ENCODE data around the gene RNF223. TPM values are rescaled to one million over a fixed set of nuclear protein-coding genes. Genes with fewer than 3 reads are reported as not detected.

RNF223 gene
- total RNA-seq, 1 experiment from 2014 or later = not detected

DNA sequence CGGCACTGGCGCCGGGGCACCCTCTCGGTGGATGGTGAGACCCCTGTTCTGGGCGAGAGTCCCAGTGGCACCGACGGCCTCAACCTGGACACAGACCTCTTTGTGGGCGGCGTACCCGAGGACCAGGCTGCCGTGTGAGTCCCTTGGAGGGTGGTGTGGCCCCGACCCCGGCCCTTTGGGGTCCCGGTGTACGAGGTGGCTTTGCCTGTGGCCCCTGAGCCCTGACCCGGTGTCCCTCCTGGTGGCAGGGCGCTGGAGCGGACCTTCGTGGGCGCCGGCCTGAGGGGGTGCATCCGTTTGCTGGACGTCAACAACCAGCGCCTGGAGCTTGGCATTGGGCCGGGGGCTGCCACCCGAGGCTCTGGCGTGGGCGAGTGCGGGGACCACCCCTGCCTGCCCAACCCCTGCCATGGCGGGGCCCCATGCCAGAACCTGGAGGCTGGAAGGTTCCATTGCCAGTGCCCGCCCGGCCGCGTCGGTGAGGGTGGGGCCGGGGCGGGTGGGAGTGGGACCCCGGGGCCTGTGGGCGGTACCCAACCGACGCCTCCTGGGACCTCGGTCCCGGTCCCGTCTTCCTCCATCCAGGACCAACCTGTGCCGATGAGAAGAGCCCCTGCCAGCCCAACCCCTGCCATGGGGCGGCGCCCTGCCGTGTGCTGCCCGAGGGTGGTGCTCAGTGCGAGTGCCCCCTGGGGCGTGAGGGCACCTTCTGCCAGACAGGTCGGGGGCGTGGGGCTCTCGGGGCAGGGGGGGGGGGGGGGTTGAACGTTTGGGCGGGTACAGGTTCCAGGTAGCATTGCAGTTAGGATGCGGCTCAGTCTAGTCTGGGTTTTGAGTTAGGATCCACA lies 24.6 kb downstream of the RNF223 start:
- Histone ChIP-seq H3K4me3 (no peak overlapping the region), H3K36me3 (peaks cover 8% of the 10 kb centered on the region; the same call in 1 of the 2 replicates)
- DNase-seq = no peak

GRCh38 chr1:1048765-1049164 lies 25.3 kb downstream of the RNF223 start:
- H3K4me3 ChIP-seq = no peak overlapping the region
- H3K36me3 ChIP-seq = peaks cover 8% of the 10 kb centered on the region; the same call in 1 of the 2 replicates
- no peaks in the 10 kb centered on the region for H3K27me3 ChIP-seq
- no peaks in the 10 kb centered on the region for H3K9me3 ChIP-seq
- DNase-seq = no peak

More for the DNA sequence above, 24.6 kb downstream of the RNF223 start:
- Histone ChIP-seq H3K9me3 (no peaks in the 10 kb centered on the region), H3K27me3 (no peaks in the 10 kb centered on the region)

- no peak for DNase-seq
- Histone ChIP-seq H3K9me3 (no peaks in the 10 kb centered on the region), H3K4me3 (no peak overlapping the region), H3K27me3 (no peaks in the 10 kb centered on the region), H3K36me3 (peaks cover 8% of the 10 kb centered on the region)
Observed at GRCh38 chr1:1047963-1048362, 26.1 kb downstream of the RNF223 start.

GRCh38 chr1:1047407-1047806 lies 26.7 kb downstream of the RNF223 start:
- no peaks in the 10 kb centered on the region for H3K9me3 ChIP-seq
- H3K27me3 ChIP-seq = no peaks in the 10 kb centered on the region
- peaks cover 8% of the 10 kb centered on the region for H3K36me3 ChIP-seq
- DNase-seq = no peak
- H3K4me3 ChIP-seq = no peak overlapping the region

GRCh38 chr1:1046767-1047166 lies 27.3 kb downstream of the RNF223 start:
- DNase-seq = no peak
- Histone ChIP-seq H3K9me3 (no peaks in the 10 kb centered on the region), H3K36me3 (peaks cover 10% of the 10 kb centered on the region), H3K27me3 (no peaks in the 10 kb centered on the region), H3K4me3 (no peak overlapping the region)

GRCh38 chr1:1046243-1046642 lies 27.9 kb downstream of the RNF223 start:
- Histone ChIP-seq H3K4me3 (no peak overlapping the region), H3K36me3 (peaks cover 5% of the 10 kb centered on the region), H3K9me3 (no peaks in the 10 kb centered on the region), H3K27me3 (no peaks in the 10 kb centered on the region)
- no peak for DNase-seq

- H3K9me3 ChIP-seq = no peaks in the 10 kb centered on the region
- no peak for DNase-seq
- no peaks in the 10 kb centered on the region for H3K27me3 ChIP-seq
- peaks cover 5% of the 10 kb centered on the region for H3K36me3 ChIP-seq
- no peak overlapping the region for H3K4me3 ChIP-seq
Observed at GRCh38 chr1:1045129-1045528, 29.0 kb downstream of the RNF223 start.

GRCh38 chr1:1044455-1045078 lies 29.5 kb downstream of the RNF223 start:
- DNase-seq = no peak
- Histone ChIP-seq H3K4me3 (no peak overlapping the region), H3K36me3 (peaks cover 5% of the 10 kb centered on the region), H3K27me3 (no peaks in the 10 kb centered on the region), H3K9me3 (no peaks in the 10 kb centered on the region)

GRCh38 chr1:1043921-1044320 lies 30.2 kb downstream of the RNF223 start:
- Histone ChIP-seq H3K27me3 (no peaks in the 10 kb centered on the region), H3K4me3 (no peak overlapping the region), H3K36me3 (peaks cover 5% of the 10 kb centered on the region), H3K9me3 (no peaks in the 10 kb centered on the region)
- no peak for DNase-seq

- no peak for DNase-seq
- no peaks in the 10 kb centered on the region for H3K27me3 ChIP-seq
- peaks cover 5% of the 10 kb centered on the region for H3K36me3 ChIP-seq
- H3K9me3 ChIP-seq = no peaks in the 10 kb centered on the region
- H3K4me3 ChIP-seq = no peak overlapping the region
Observed at GRCh38 chr1:1043411-1043810, 30.7 kb downstream of the RNF223 start.

DNA sequence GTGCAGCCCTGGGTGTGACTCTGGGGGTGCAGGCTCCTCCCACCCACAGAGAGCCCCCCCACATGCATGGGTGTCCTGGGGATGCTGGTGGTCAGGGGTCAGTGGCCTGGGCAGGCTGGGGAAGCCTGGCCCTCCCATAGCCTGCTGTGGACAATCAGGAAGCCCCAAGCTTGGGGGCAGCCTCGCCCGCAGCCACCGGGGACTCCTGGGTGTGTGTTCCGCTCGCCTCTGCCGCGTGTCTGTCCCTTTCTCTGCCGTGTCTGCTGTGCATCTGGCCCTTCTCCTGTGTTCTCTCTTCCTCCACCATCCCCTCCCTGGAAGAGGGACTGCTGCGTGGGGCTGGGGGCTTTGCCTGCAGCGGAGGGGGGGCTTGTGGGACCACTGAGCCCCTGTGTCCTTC lies 31.3 kb downstream of the RNF223 start:
- peaks cover 5% of the 10 kb centered on the region for H3K36me3 ChIP-seq
- no peaks in the 10 kb centered on the region for H3K9me3 ChIP-seq
- H3K4me3 ChIP-seq = no peak overlapping the region
- H3K27me3 ChIP-seq = no peaks in the 10 kb centered on the region
- no peak for DNase-seq

DNA sequence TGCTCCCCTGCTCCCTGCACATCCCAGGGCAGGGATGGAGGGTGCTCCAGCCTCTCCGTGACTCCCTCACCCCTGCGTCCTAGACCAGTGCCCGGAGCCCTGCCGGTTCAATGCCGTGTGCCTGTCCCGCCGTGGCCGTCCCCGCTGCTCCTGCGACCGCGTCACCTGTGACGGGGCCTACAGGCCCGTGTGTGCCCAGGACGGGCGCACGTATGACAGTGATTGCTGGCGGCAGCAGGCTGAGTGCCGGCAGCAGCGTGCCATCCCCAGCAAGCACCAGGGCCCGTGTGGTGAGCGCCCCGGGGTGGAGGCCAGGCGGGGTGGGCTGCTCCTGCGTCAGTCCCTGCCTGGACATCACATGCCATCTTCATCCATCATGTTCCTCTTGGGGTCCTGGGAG lies 32.2 kb downstream of the RNF223 start:
- H3K4me3 ChIP-seq = no peak overlapping the region
- H3K9me3 ChIP-seq = no peaks in the 10 kb centered on the region
- peaks cover 5% of the 10 kb centered on the region for H3K36me3 ChIP-seq
- no peaks in the 10 kb centered on the region for H3K27me3 ChIP-seq
- DNase-seq = no peak

DNA sequence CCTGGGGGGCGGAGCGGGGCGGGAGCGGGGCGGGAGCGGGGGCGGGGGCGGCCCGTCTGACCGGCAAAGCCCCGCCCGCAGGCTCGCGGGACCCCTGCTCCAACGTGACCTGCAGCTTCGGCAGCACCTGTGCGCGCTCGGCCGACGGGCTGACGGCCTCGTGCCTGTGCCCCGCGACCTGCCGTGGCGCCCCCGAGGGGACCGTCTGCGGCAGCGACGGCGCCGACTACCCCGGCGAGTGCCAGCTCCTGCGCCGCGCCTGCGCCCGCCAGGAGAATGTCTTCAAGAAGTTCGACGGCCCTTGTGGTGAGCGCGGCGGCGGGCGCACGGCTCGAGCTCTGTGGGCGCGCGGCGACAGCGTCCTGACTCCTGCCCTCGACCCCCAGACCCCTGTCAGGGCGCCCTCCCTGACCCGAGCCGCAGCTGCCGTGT lies 33.0 kb downstream of the RNF223 start:
- Histone ChIP-seq H3K27me3 (no peaks in the 10 kb centered on the region), H3K36me3 (peaks cover 5% of the 10 kb centered on the region), H3K9me3 (no peaks in the 10 kb centered on the region), H3K4me3 (no peak overlapping the region)
- DNase-seq = no peak

GRCh38 chr1:1040004-1040991 lies 33.8 kb downstream of the RNF223 start:
- peak; percentile 49 for DNase-seq
- H3K9me3 ChIP-seq = no peaks in the 10 kb centered on the region

DNA sequence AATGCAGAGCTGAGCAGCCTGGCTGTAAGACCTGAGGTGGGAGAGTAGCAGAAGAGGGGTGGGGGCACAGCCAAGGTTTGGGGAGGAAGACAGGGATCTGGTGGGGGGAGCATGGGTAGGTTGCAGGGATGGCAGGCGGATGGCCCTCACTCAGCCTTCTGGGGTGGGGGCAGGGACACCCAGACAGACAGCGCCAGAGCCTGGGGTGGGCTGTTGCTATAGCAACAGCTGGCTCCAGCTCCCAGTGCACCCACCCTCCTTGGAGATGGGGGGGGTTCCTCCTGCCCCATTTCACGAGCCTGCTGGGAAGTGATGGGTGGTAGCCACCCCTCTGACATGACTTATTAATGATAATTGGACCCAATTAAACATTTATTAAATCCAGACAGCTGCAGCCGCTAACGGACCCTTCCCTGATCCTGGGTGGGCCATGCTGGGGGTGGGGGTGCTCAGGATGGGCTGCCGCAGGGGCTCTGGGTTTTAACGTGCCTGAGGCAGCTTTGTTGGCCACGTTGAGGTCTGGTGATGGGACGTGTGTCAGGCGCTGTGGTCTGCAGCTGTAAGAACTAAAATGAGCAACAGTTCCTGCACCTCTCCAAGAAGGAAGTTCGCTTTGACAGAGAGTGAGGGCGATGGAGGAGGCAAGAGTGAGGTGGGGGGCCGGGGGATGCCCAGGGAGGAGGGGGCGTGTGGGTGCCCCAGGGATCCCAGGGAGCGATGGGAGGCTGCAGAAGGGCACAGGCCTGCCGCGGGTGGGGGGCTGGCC lies 34.8 kb downstream of the RNF223 start:
- Histone ChIP-seq H3K9me3 (no peaks in the 10 kb centered on the region), H3K4me3 (no peak overlapping the region), H3K36me3 (peaks cover 3% of the 10 kb centered on the region), H3K27me3 (no peaks in the 10 kb centered on the region)
- DNase-seq = no peak

More at GRCh38 chr1:1040004-1040991, 33.8 kb downstream of the RNF223 start:
- Histone ChIP-seq H3K36me3 (peaks cover 5% of the 10 kb centered on the region), H3K4me3 (no peak overlapping the region), H3K27me3 (no peaks in the 10 kb centered on the region)

DNA sequence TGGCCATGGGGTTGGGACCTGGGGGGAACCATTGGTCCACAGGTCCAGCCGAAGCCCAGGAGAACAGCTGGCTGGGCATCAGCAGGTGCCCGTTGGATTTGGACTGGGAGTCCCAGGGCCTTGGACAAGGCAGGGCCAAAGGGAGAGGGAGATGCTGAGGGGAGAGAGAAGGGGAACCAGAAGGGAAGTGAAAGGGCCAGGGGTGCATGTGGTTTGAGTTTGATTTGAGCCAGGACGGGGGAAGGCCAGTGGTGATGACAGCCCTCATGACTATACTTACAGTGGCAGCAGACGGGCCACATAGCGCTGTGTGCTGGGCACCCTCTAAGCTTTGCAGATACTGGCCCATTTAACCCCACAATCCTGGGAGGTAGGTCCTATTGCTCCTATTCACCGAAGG lies 35.4 kb downstream of the RNF223 start:
- H3K4me3 ChIP-seq = no peak overlapping the region
- no peaks in the 10 kb centered on the region for H3K27me3 ChIP-seq
- no peaks in the 10 kb centered on the region for H3K9me3 ChIP-seq
- DNase-seq = no peak
- peaks cover 3% of the 10 kb centered on the region for H3K36me3 ChIP-seq
